Muscle of arm (tissue), 12 donors: ENCODE results near the gene RTN4R. TPM values are rescaled to one million over a fixed set of nuclear protein-coding genes. Genes with fewer than 3 reads are reported as not detected.
"Not testable (repeated sequence)": the region's sequence is repeated elsewhere in the genome, so short reads cannot be mapped to it uniquely, and the experiment has no call there.

Source experiments
- DNase-seq: peaks from one replicate; pipeline ENCODE4 v3.0.0-alpha.2; 2013
- polyA plus RNA-seq, 12 donors: library from polyadenylated mRNA; unstranded; fragments of 120-200 nt; gene quantifications; one replicate each; pipeline ENCODE4 v1.2.1, GENCODE V29; 2013; ENCODE audit not compliant: insufficient read length in 12 of 12

RTN4R gene
- polyA plus RNA-seq, 12 donors, result 5.5 to 23.9 (median 9.7) TPM; not detected in 1

- DNase-seq, result no peak
These were observed 22.6 kb upstream of the RTN4R start for GRCh38 chr22:20290578-20291248.

- no peak for DNase-seq
These were observed 21.9 kb upstream of the RTN4R start for GRCh38 chr22:20290045-20290392.

GRCh38 chr22:20289182-20290044, 21.3 kb upstream of the RTN4R start:
- not testable (repeated sequence) for DNase-seq

GRCh38 chr22:20286784-20287423, 18.8 kb upstream of the RTN4R start:
- not testable (repeated sequence) for DNase-seq

GRCh38 chr22:20286312-20286660, 18.2 kb upstream of the RTN4R start:
- not testable (repeated sequence) for DNase-seq

GRCh38 chr22:20285473-20286311, 17.6 kb upstream of the RTN4R start:
- peak; percentile 65 for DNase-seq

- DNase-seq, result no peak
These were observed 16.5 kb upstream of the RTN4R start for GRCh38 chr22:20284471-20285086.

GRCh38 chr22:20283674-20284066, 15.6 kb upstream of the RTN4R start:
- DNase-seq, result no peak

GRCh38 chr22:20282901-20283673, 15.0 kb upstream of the RTN4R start:
- no peak for DNase-seq

GRCh38 chr22:20281891-20282290, 13.8 kb upstream of the RTN4R start:
- no peak for DNase-seq

- not testable (repeated sequence) for DNase-seq
These were observed 13.4 kb upstream of the RTN4R start for GRCh38 chr22:20281473-20281872.

- DNase-seq, result no peak
These were observed 12.7 kb upstream of the RTN4R start for GRCh38 chr22:20280866-20281265.

GRCh38 chr22:20280163-20280562, 12.0 kb upstream of the RTN4R start:
- not testable (repeated sequence) for DNase-seq

GRCh38 chr22:20279662-20280134, 11.6 kb upstream of the RTN4R start:
- no peak for DNase-seq

GRCh38 chr22:20278726-20279490, 10.8 kb upstream of the RTN4R start:
- not testable (repeated sequence) for DNase-seq

- not testable (repeated sequence) for DNase-seq
These were observed 10.0 kb upstream of the RTN4R start for GRCh38 chr22:20277936-20278635.

GRCh38 chr22:20276468-20276867, 8.3 kb upstream of the RTN4R start:
- no peak for DNase-seq

- DNase-seq, result no peak
These were observed 7.7 kb upstream of the RTN4R start for GRCh38 chr22:20275836-20276235.

- not testable (repeated sequence) for DNase-seq
These were observed 7.2 kb upstream of the RTN4R start for GRCh38 chr22:20275325-20275724.
